Epithelial cell of esophagus (primary cell): ENCODE results near the gene TM2D1.
"Not testable (repeated sequence)": the region's sequence is repeated elsewhere in the genome, so short reads cannot be mapped to it uniquely, and the experiment has no call there.

Source experiments
- DNase-seq: peaks from one replicate; pipeline ENCODE4 v3.0.0; 2010; ENCODE audit warnings: low read depth
- H3K4me3 ChIP-seq: 2 replicates; pipeline ENCODE4 v1.5.1; 2011; ENCODE audit warnings: mild to moderate bottlenecking, low read length, control low read depth
- CTCF ChIP-seq: IDR thresholded peaks from 2 replicates; pipeline ENCODE4 v1.5.1; 2011; ENCODE audit warnings: low read depth, mild to moderate bottlenecking, low read length, control low read depth, inconsistent platforms; ENCODE audit not compliant: insufficient read depth; ENCODE audit errors: missing control alignments

TM2D1 gene

GRCh38 chr1:61741711-61742619 is 17.0 kb upstream of the TM2D1 start, which contains the start of gene PATJ:
PATJ (plus strand) TSS chr1:61742480; CDS start chr1:61762893, 20,413 bp downstream.
- DNase-seq: peak; percentile 88
- peak within 1 kb of the TSS; percentile 77 for H3K4me3 ChIP-seq
- no peak for TF ChIP-seq CTCF

GRCh38 chr1:61740751-61741700 is 16.1 kb upstream of the TM2D1 start:
- TF ChIP-seq CTCF: no peak
- no peak for DNase-seq
- H3K4me3 ChIP-seq: peak overlapping the region; percentile 77

GRCh38 chr1:61732726-61733125 is 7.8 kb upstream of the TM2D1 start:
- no peak for TF ChIP-seq CTCF
- no peak overlapping the region for H3K4me3 ChIP-seq
- no peak for DNase-seq

GRCh38 chr1:61730679-61731078 is 5.7 kb upstream of the TM2D1 start:
- DNase-seq, H3K4me3 ChIP-seq: not testable (repeated sequence)

GRCh38 chr1:61727544-61727943 is 2.6 kb upstream of the TM2D1 start:
- H3K4me3 ChIP-seq: no peak overlapping the region
- DNase-seq: no peak
- no peak for TF ChIP-seq CTCF

GRCh38 chr1:61724506-61724812 is 482 bp downstream of the TM2D1 start:
- DNase-seq: no peak
- TF ChIP-seq CTCF: no peak
- peak overlapping the region; percentile 100 for H3K4me3 ChIP-seq

- not testable (repeated sequence) for DNase-seq, H3K4me3 ChIP-seq
These were observed 5.8 kb downstream of the TM2D1 start for GRCh38 chr1:61718996-61719663.
